Upper lobe of left lung (tissue), 6 donors: ENCODE data around the gene BEST4. TPM values are rescaled to one million over a fixed set of nuclear protein-coding genes. Genes with fewer than 3 reads are reported as not detected.
A peak's percentile ranks its signal among the peaks of the same experiment; 100 is the strongest.
"Not testable (repeated sequence)": the region's sequence is repeated elsewhere in the genome, so short reads cannot be mapped to it uniquely, and the experiment has no call there.

Source experiments
- ATAC-seq, 2 donors: fragments of 200-7000 bp; cut with Tn5 transposase; one replicate each; pipeline ENCODE4 v1.9.1; 2022; ENCODE audit warnings: mild to moderate bottlenecking in 2 of 2, moderate library complexity in 2 of 2; ENCODE audit not compliant: low FRiP score in 2 of 2
- DNase-seq, 2 donors: peaks; one replicate each; pipeline ENCODE4 v3.0.0-alpha.2; 2019 to 2020
- H3K27ac ChIP-seq, 4 donors: fragments of 200-600 bp; sonication (generic); one replicate each; pipeline ENCODE4 v1.5.1; 2016 to 2019
- H3K27me3 ChIP-seq, 4 donors: fragments of 200-600 bp; sonication (generic); one replicate each; pipeline ENCODE4 v1.5.1; 2017 to 2019
- H3K36me3 ChIP-seq, 4 donors: fragments of 200-600 bp; sonication (generic); one replicate each; pipeline ENCODE4 v1.5.1; 2016 to 2019
- H3K4me1 ChIP-seq, 4 donors: fragments of 200-600 bp; sonication (generic); one replicate each; pipeline ENCODE4 v1.5.1; 2018 to 2019
- H3K4me3 ChIP-seq, 4 donors: fragments of 200-600 bp; sonication (generic); one replicate each; pipeline ENCODE4 v1.5.1; 2017 to 2019; ENCODE audit warnings: mild to moderate bottlenecking in 2 of 4, moderate library complexity in 1 of 4
- H3K9me3 ChIP-seq, 4 donors: fragments of 200-600 bp; sonication (generic); one replicate each; pipeline ENCODE4 v1.5.1; 2018 to 2019
- CTCF ChIP-seq, 6 experiments: fragments of 450-650 bp in 4 of 6; fragments of 200-600 bp in 2 of 6; sonication (generic) in 2 of 6; IDR thresholded peaks; one replicate each; pipeline ENCODE4 v1.5.1; 2016 to 2019; ENCODE audit warnings: antibody characterized with exemption in 6 of 6
- EP300 ChIP-seq, 4 donors: sonication (generic); formaldehyde crosslinking; IDR thresholded peaks; one replicate each; pipeline ENCODE4 v1.5.1; 2017; ENCODE audit warnings: antibody characterized with exemption in 4 of 4, control low read depth in 2 of 4
- POLR2A ChIP-seq, 4 donors: fragments of 450-650 bp; IDR thresholded peaks; one replicate each; pipeline ENCODE4 v1.5.1; 2016 to 2017; ENCODE audit warnings: antibody characterized with exemption in 4 of 4, mild to moderate bottlenecking in 2 of 4
- POLR2AphosphoS5 ChIP-seq, 2 donors: sonication (generic); formaldehyde crosslinking; IDR thresholded peaks; one replicate each; pipeline ENCODE4 v1.5.1; 2017; ENCODE audit warnings: antibody characterized with exemption in 2 of 2
- WGBS, 2 donors: methylation state at CpG; one replicate each; pipeline ENCODE4 v1.1.5; 2017 to 2018; 5-methylcytosine and 5-hydroxymethylcytosine counted together
- total RNA-seq, 6 donors: library from RNA; depleted of rRNA in 4 of 6; stranded (reverse); fragments of >200 nt in 4 of 6; gene quantifications; one replicate each; pipeline versions ENCODE4 v1.1.0 to v1.2.1, GENCODE V29; 2016 to 2021
- donor health status: DM: no; HTN: no; CAD: no; lungs with moderate emphysema.
- donor health status: DM: no; HTN: yes; CAD: no; lungs with severe emphysema.

The BEST4 gene
- total RNA-seq, 6 donors from 2014 or later: 0.30 to 9.1 (median 0.81) TPM

- ATAC-seq: no peak
- H3K4me1 ChIP-seq: peaks cover 37 to 64% (median 54%) of the 10 kb centered on the region in 4 donors
Measured at GRCh38 chr1:44801491-44802305, 13.7 kb upstream of the BEST4 start.

GRCh38 chr1:44799770-44800584, 12.0 kb upstream of the BEST4 start, which contains the start of gene PLK3:
Gene PLK3, plus strand, starts transcription at chr1:44800377. Its CDS starts 87 bp downstream, at chr1:44800464.
- peak; percentile 96 to 99 for ATAC-seq
- DNase-seq: peak; percentile 98 to 99
- Histone ChIP-seq H3K9me3 (no peaks in the 10 kb centered on the region), H3K36me3 (peaks cover 14 to 28% (median 25%) of the 10 kb centered on the region in 4 donors), H3K27me3 (no peaks in the 10 kb centered on the region), H3K4me1 (peaks cover 28 to 49% (median 37%) of the 10 kb centered on the region in 4 donors), H3K4me3 (peak within 1 kb of the TSS; percentile 90 to 97 (median 94)), H3K27ac (peak within 1 kb of the TSS; percentile 91 to 99 (median 94))
- 1% methylated on average over 24 to 51 of the region's 79 CpGs for WGBS, 2 donors
- TF ChIP-seq CTCF (IDR thresholded peaks at IDR 0.05) (peak; percentile 94 to 96 (median 95)), POLR2A (IDR thresholded peaks at IDR 0.05) (peak in 3 of 4 donors; percentile 92 to 98 (median 97)), EP300 (IDR thresholded peaks at IDR 0.05) (peak in 1 of 4 donors; percentile 40), POLR2AphosphoS5 (IDR thresholded peaks at IDR 0.05) (peak; percentile 89 to 98)

More at GRCh38 chr1:44801491-44802305, 13.7 kb upstream of the BEST4 start:
- 41 to 49% methylated on average over 12 to 13 of the region's 13 CpGs for WGBS, 2 donors
- H3K36me3 ChIP-seq: peaks cover 17 to 45% (median 41%) of the 10 kb centered on the region in 4 donors
- TF ChIP-seq CTCF (IDR thresholded peaks at IDR 0.05) (no peak), POLR2AphosphoS5 (IDR thresholded peaks at IDR 0.05) (no peak), EP300 (IDR thresholded peaks at IDR 0.05) (no peak), POLR2A (IDR thresholded peaks at IDR 0.05) (no peak)
- H3K27ac ChIP-seq: peak overlapping the region; percentile 59 to 99 (median 86)
- no peaks in the 10 kb centered on the region for H3K27me3 ChIP-seq
- no peak for DNase-seq
- no peaks in the 10 kb centered on the region for H3K9me3 ChIP-seq
- H3K4me3 ChIP-seq: peak overlapping the region; percentile 50 to 97 (median 92)

GRCh38 chr1:44798481-44799365, 10.8 kb upstream of the BEST4 start:
- WGBS, 2 donors: 86 to 89% methylated on average over 10 of the region's 10 CpGs
- no peak overlapping the region for H3K4me3 ChIP-seq
- peaks cover 7 to 16% (median 12%) of the 10 kb centered on the region in 4 donors for H3K36me3 ChIP-seq
- H3K27ac ChIP-seq: peak overlapping the region; percentile 91 to 99 (median 94)
- no peaks in the 10 kb centered on the region for H3K27me3 ChIP-seq
- ATAC-seq: no peak
- no peaks in the 10 kb centered on the region for H3K9me3 ChIP-seq
- no peak for TF ChIP-seq POLR2A (IDR thresholded peaks at IDR 0.05)
- no peak for TF ChIP-seq CTCF (IDR thresholded peaks at IDR 0.05)
- peaks cover 27 to 39% (median 28%) of the 10 kb centered on the region in 4 donors for H3K4me1 ChIP-seq
- no peak for DNase-seq

DNA sequence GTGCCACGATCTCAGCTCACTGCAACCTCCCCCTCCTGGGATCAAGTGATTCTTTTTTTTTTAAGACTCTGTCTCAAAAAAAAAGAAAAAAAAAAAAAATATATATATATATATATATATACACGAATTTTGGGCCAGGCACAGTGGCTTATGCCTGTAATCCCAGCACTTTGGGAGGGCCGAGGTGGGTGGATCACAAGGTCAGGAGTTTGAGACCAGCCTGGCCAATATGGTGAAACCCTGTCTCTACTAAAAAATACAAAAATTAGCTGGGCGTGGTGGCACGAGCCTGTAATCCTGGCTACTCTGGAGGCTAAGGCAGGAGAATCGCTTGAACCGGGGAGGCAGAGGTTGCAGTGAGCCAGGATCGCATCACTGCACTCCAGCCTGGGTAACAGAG, 9.9 kb upstream of the BEST4 start:
- Histone ChIP-seq H3K4me1 (peaks cover 18 to 31% (median 19%) of the 10 kb centered on the region in 4 donors), H3K27ac (peak overlapping the region in 1 of 4 donors; percentile 36)
- H3K27me3 ChIP-seq, ATAC-seq, H3K36me3 ChIP-seq, DNase-seq, H3K4me3 ChIP-seq, H3K9me3 ChIP-seq: not testable (repeated sequence)
- 87 to 89% methylated on average over 8 of the region's 8 CpGs for WGBS, 2 donors
